Astrocyte of the cerebellum (primary cell): ENCODE results near the gene INSYN2B.

Experiments used
- DNase-seq: peaks from one replicate; pipeline ENCODE4 v3.0.0-alpha.2; 2011; ENCODE audit warnings: low read depth
- H3K4me3 ChIP-seq: 2 replicates; pipeline ENCODE4 v1.5.1; 2011; ENCODE audit warnings: mild to moderate bottlenecking, low read depth, low read length, moderate library complexity
- in situ Hi-C: cut with HindIII; loops from 2 replicates; pipeline ENCODE4 v1.10.0; 2017; ENCODE audit warnings: low sequenced_read_pairs
- TF ChIP-seq, protein P1 (sequence below): IDR thresholded peaks from 2 replicates; pipeline ENCODE4 v1.5.1; 2012; ENCODE audit warnings: low read length, low read depth, moderate library complexity, mild to moderate bottlenecking; ENCODE audit errors: missing control alignments

The INSYN2B gene

DNA sequence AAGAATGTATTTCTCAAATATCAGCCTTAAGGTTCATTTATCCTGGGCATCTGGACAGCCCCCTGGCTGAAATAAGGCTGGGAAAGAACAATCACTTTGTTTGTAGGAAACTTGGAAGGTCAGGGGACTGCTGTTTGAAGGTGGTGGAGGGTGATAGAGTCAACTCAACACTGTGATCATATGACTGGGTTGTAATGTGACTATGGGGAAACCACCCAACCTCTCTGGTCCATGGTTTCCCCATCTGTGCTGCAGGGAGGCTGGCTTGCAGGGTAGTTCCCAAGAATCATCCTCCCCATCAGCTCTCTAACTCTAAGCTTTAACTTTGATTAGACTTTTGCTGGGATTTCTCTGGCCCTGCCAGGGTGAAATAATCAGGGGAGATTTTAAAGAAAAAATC is 10.0 kb downstream of the INSYN2B start:
- in situ Hi-C loops: no loop called here
- TF ChIP-seq, protein P1, sequence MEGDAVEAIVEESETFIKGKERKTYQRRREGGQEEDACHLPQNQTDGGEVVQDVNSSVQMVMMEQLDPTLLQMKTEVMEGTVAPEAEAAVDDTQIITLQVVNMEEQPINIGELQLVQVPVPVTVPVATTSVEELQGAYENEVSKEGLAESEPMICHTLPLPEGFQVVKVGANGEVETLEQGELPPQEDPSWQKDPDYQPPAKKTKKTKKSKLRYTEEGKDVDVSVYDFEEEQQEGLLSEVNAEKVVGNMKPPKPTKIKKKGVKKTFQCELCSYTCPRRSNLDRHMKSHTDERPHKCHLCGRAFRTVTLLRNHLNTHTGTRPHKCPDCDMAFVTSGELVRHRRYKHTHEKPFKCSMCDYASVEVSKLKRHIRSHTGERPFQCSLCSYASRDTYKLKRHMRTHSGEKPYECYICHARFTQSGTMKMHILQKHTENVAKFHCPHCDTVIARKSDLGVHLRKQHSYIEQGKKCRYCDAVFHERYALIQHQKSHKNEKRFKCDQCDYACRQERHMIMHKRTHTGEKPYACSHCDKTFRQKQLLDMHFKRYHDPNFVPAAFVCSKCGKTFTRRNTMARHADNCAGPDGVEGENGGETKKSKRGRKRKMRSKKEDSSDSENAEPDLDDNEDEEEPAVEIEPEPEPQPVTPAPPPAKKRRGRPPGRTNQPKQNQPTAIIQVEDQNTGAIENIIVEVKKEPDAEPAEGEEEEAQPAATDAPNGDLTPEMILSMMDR: no peak
- DNase-seq: no peak
- no peak overlapping the region for H3K4me3 ChIP-seq

DNA sequence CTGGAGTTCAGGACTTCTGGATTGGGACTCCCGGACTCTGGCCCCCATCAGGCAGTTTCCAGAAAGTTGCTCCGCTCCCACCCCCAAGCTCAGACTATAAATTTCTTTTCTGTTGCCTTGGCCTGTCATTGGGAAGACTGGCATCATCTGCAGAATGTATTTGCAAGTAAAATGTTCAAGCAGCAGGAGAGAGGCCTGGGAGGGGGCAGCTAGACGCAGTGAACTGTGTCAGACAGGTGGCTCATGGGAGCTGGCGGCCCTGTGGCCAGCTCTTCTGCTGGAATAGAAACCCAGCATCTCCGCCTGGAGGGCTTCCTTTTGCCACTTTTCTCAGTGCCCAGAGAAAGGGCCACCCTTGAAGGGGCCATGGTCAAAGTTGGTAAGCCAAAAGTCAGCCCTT is 16.0 kb downstream of the INSYN2B start:
- no peak for DNase-seq
- TF ChIP-seq, protein P1: no peak
- H3K4me3 ChIP-seq: no peak overlapping the region
- in situ Hi-C loops: no loop called here

DNA sequence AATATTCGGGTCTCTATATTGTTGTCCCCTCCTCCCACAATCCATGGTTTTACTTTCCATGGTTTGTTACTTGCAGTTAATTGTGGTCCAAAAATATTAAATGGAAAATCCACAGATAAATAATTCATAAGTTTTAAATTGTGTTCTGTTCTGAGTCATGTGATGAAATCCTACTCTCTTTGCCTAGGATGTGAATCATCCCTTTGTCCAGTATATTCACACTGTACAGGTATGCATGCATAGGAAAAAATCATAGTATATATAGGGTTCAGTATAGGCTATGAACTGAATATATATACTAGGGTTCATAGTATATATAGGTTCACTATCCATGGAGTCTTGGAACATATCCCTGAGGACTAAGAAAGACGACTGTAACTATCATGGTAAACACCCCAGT is 19.6 kb downstream of the INSYN2B start:
- in situ Hi-C loops: no loop called here
- TF ChIP-seq, protein P1: no peak
- DNase-seq: no peak
- no peak overlapping the region for H3K4me3 ChIP-seq

DNA sequence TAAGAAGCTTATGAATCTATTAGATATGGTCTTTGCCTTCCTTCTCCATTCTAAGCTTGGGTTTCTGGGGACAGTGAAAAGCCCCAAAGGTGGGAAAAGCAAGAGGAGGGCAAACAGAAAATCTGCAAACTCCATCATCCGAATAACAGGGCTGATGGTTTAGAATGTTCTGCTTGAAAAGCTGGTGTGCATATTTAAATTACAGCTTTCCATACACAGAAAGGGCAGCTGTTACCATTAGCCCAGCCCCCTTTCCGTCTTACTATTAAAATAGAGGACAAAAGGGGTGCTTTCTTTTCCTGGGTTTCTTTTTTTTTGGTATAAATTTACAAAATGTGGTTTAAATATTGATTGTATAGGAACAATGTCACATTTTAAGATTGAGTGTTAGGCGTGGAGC is 22.0 kb downstream of the INSYN2B start:
- no peak for DNase-seq
- no peak overlapping the region for H3K4me3 ChIP-seq
- TF ChIP-seq, protein P1: no peak
- in situ Hi-C loops: no loop called here

DNA sequence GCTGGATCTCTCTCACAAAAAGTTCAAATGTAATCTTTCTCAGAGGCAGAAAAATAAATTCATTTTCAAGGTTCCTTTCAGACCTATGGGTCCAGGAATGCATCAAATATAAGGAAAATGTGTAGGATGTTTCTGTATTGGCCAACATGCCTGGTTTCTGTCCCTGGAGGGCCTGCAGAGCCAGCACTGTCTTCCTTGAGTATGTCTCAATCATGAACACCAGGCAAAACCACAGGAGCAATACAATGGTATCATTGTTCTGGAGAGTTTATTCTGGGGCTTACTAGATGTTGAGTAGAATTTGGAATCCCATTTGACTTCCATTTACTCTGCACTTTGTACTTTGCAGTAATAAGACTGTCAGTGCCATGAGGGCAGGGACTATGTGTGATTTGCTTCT is 23.5 kb downstream of the INSYN2B start:
- in situ Hi-C loops: no loop called here
- no peak for DNase-seq
- TF ChIP-seq, protein P1: no peak
- no peak overlapping the region for H3K4me3 ChIP-seq

DNA sequence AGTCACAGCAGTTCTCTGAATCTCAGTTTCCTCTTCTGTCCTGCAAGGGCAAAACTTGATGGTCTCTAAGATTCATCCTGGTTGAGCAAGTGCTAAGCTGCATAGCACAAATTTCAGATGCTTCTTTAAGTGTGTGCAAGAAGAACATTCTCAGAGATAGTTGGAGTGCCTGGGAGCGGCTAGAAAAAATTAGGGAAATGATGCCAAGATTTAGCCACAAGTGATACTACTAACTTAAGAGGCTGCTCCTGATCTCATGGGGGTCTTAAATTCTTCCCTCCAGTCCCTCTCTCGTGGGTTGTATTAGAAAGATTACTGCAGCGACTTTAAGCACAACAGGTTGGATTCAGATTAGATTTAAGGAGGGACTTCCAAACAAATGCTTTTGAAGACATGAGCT is 24.2 kb downstream of the INSYN2B start:
- in situ Hi-C loops: no loop called here
- DNase-seq: no peak
- no peak overlapping the region for H3K4me3 ChIP-seq

More for the DNA sequence above, 24.2 kb downstream of the INSYN2B start:
- TF ChIP-seq, protein P1: no peak
